ENCODE results near the gene QRFP.

GRCh38 chr9:130877300-130877699, 19.3 kb downstream of the QRFP start:
- TF ChIP-seq CTCF (IDR thresholded peaks at IDR 0.05; ENCODE audit: low read length) (no peak), EZH2 (optimal IDR thresholded peaks at IDR 0.05; ENCODE audit: low read depth, low read length) (no peak)
